Upper lobe of right lung (tissue), 1 donor: Measurements from ENCODE around the gene FN1. TPM values are rescaled to one million over a fixed set of nuclear protein-coding genes. Genes with fewer than 3 reads are reported as not detected.

ENCODE experiments used
- ATAC-seq: fragments of 200-7000 bp; cut with Tn5 transposase; one replicate; pipeline ENCODE4 v1.9.1; 2020; ENCODE audit warnings: mild to moderate bottlenecking, moderate library complexity
- DNase-seq: peaks from one replicate; pipeline ENCODE4 v3.0.0-alpha.2; 2020
- H3K27ac ChIP-seq: fragments of 200-600 bp; one replicate; pipeline ENCODE4 v1.8.0; 2022
- H3K27me3 ChIP-seq: fragments of 200-600 bp; one replicate; pipeline ENCODE4 v1.8.0; 2022; ENCODE audit warnings: mild to moderate bottlenecking
- H3K36me3 ChIP-seq: fragments of 200-600 bp; one replicate; pipeline ENCODE4 v1.8.0; 2022
- H3K4me1 ChIP-seq: fragments of 200-600 bp; one replicate; pipeline ENCODE4 v1.8.0; 2022
- H3K4me3 ChIP-seq: fragments of 200-600 bp; one replicate; pipeline ENCODE4 v1.8.0; 2022; ENCODE audit warnings: mild to moderate bottlenecking
- H3K9me3 ChIP-seq: fragments of 200-600 bp; one replicate; pipeline ENCODE4 v1.8.0; 2022
- intact Hi-C: fragments of 100-400 bp; cut with DNase I; formaldehyde crosslinking; loops from one replicate; pipeline ENCODE4 v1.11.0; 2022
- total RNA-seq: library from RNA; stranded (reverse); fragmentation: NEBNext Ultra II Directional; extraction: Animal tissue kit (Norgen Biotek cat#: 25700); gene quantifications from one replicate; pipeline ENCODE4 v1.2.1, GENCODE V29; 2021
- TF ChIP-seq, protein P1 (sequence below): fragments of 200-600 bp; IDR thresholded peaks from one replicate; pipeline ENCODE4 v1.8.0; 2022; ENCODE audit warnings: antibody characterized with exemption
- donor health status: DM: no; HTN: yes; CAD: no; lungs with severe emphysema.

The FN1 gene
- total RNA-seq, 1 donor from 2014 or later = 955 TPM

DNA sequence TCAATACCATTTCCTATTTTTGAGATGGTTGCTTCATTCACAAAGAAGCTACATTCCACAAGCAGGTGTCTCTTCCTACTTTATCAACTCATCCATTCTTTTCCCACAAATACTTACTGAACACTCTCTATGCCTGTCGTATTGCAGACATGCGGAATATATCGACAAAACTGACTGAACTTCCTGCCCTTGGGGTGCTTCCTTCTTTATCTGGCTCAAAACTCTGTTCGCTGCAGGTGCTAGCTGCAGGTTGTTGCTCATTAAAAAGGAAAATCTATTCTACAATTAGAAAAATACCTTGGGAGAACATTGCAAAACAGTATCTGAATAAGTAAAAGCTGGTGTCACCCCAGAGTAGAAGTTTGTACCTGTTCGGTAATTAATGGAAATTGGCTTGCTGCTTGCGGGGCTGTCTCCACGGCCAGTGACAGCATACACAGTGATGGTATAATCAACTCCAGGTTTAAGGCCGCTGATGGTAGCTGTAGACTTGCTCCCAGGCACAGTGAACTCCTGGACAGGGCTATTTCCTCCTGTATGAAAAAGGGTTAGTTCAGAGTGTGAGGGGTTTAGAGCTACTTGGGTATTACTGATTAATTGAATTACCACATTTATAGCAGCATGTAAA, 52.1 kb downstream of the FN1 start:
- no peaks in the 10 kb centered on the region for H3K9me3 ChIP-seq
- TF ChIP-seq, protein P1, sequence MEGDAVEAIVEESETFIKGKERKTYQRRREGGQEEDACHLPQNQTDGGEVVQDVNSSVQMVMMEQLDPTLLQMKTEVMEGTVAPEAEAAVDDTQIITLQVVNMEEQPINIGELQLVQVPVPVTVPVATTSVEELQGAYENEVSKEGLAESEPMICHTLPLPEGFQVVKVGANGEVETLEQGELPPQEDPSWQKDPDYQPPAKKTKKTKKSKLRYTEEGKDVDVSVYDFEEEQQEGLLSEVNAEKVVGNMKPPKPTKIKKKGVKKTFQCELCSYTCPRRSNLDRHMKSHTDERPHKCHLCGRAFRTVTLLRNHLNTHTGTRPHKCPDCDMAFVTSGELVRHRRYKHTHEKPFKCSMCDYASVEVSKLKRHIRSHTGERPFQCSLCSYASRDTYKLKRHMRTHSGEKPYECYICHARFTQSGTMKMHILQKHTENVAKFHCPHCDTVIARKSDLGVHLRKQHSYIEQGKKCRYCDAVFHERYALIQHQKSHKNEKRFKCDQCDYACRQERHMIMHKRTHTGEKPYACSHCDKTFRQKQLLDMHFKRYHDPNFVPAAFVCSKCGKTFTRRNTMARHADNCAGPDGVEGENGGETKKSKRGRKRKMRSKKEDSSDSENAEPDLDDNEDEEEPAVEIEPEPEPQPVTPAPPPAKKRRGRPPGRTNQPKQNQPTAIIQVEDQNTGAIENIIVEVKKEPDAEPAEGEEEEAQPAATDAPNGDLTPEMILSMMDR = no peak
- DNase-seq (no peak), ATAC-seq (no peak)
- no peak overlapping the region for H3K27ac ChIP-seq
- no peak overlapping the region for H3K4me3 ChIP-seq
- H3K36me3 ChIP-seq = peaks cover 80% of the 10 kb centered on the region
- H3K4me1 ChIP-seq = no peaks in the 10 kb centered on the region
- intact Hi-C loops = no loop called here
- H3K27me3 ChIP-seq = no peaks in the 10 kb centered on the region

DNA sequence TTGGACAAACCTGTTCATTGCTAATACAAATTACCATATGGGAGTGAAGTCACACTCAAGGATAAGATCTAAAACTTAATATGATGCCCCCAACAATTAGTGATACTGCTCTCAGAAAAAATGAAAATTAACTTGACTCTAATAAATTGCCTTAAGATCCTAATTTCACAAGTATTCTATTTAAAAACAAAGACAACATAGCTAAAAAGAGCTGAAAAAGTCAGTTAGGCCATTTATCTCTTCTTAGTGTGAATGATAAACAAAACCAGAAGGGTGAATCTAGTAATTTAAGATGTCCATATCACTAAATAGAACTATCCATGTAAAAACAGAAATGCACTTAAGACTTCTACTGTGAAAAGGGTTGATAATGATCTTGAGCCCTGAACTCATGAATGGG, 53.4 kb downstream of the FN1 start:
- Histone ChIP-seq H3K9me3 (no peaks in the 10 kb centered on the region), H3K4me3 (no peak overlapping the region), H3K4me1 (no peaks in the 10 kb centered on the region), H3K27ac (no peak overlapping the region), H3K27me3 (no peaks in the 10 kb centered on the region), H3K36me3 (peaks cover 81% of the 10 kb centered on the region)
- TF ChIP-seq, protein P1 = no peak
- ATAC-seq (no peak), DNase-seq (no peak)
- intact Hi-C loops = no loop called here

DNA sequence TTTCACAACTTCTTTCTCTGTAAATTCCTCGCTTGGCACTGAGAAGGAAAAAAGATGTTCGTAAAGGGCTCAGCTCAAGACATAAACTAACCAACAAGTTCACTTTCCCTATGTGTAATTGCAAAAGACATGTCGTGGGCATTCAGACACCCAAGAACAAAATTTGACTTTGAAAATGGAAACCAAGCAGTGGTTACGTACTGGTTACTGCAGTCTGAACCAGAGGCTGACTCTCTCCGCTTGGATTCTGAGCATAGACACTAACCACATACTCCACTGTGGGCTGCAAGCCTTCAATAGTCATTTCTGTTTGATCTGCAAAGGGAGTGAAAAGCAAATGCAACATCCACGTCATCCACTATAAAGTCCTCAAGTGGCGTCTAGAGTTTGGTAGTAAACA, 53.9 kb downstream of the FN1 start:
- Histone ChIP-seq H3K27me3 (no peaks in the 10 kb centered on the region), H3K27ac (no peak overlapping the region), H3K4me3 (no peak overlapping the region), H3K36me3 (peaks cover 80% of the 10 kb centered on the region), H3K4me1 (no peaks in the 10 kb centered on the region), H3K9me3 (no peaks in the 10 kb centered on the region)
- intact Hi-C loops = no loop called here
- ATAC-seq (no peak), DNase-seq (no peak)
- TF ChIP-seq, protein P1 = no peak

DNA sequence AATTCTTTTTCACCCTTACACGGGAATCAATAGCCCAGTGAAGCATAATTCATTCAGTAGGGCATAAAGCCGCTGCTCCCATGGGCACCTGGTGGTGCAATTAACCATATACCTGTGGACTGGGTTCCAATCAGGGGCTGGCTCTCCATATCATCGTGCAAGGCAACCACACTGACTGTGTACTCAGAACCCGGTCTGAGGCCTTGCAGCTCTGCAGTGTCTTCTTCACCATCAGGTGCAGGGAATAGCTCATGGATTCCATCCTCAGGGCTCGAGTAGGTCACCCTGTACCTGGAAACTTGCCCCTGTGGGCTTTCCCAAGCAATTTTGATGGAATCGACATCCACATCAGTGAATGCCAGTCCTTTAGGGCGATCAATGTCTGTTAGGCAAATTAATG, 55.2 kb downstream of the FN1 start:
- intact Hi-C loops = no loop called here

DNA sequence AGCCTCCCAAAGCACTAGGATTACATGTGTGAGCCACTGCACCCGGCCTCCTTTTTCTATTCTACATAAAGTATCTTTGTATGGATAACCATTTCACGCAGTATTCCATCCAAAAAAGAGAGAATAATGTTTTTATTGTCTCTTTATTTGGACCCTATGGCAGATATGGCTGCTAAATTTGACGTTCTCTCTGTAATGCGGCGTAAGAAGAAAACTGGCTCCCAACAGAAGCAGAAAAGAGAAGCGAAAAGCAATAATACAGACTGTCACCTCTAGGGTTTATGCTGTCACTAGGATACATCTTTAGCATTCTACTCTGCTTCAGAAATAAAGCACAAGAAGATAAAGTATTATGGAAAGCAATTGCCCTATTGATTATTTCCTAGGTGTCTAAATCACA, 55.9 kb downstream of the FN1 start:
- intact Hi-C loops = no loop called here
- Histone ChIP-seq H3K27me3 (no peaks in the 10 kb centered on the region), H3K9me3 (no peaks in the 10 kb centered on the region), H3K27ac (no peak overlapping the region), H3K4me3 (no peak overlapping the region), H3K4me1 (no peaks in the 10 kb centered on the region), H3K36me3 (peaks cover 86% of the 10 kb centered on the region)
- TF ChIP-seq, protein P1 = no peak
- DNase-seq = no peak
- no peak for ATAC-seq

More for the DNA sequence above, 55.2 kb downstream of the FN1 start:
- Histone ChIP-seq H3K27ac (no peak overlapping the region), H3K4me3 (no peak overlapping the region), H3K9me3 (no peaks in the 10 kb centered on the region), H3K36me3 (peaks cover 79% of the 10 kb centered on the region), H3K27me3 (no peaks in the 10 kb centered on the region), H3K4me1 (no peaks in the 10 kb centered on the region)
- TF ChIP-seq, protein P1 = no peak
- ATAC-seq = no peak
- no peak for DNase-seq

DNA sequence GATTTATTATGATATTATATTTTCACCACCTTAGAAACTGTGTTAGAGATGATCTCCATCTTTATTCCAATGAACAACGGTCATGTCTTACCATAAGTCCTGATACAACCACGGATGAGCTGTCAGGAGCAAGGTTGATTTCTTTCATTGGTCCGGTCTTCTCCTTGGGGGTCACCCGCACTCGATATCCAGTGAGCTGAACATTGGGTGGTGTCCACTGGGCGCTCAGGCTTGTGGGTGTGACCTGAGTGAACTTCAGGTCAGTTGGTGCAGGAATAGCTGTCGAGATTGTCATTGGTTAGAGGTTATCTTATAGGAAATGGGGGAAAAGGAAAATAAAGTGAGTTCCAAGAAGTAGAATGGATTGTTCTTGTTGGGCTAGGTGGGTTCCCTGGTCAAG, 56.8 kb downstream of the FN1 start:
- no peak for DNase-seq
- peaks cover 87% of the 10 kb centered on the region for H3K36me3 ChIP-seq

More for the DNA sequence above, 56.8 kb downstream of the FN1 start:
- TF ChIP-seq, protein P1 = no peak
- no peak overlapping the region for H3K27ac ChIP-seq
- H3K4me1 ChIP-seq = no peaks in the 10 kb centered on the region
- H3K9me3 ChIP-seq = no peaks in the 10 kb centered on the region
- no peaks in the 10 kb centered on the region for H3K27me3 ChIP-seq
- no peak overlapping the region for H3K4me3 ChIP-seq
- no peak for ATAC-seq
- intact Hi-C loops = no loop called here
